NCI-H524 (cell line): ENCODE measurements around the gene TEAD1.

ENCODE experiments used
- DNase-seq, 2 experiments: peaks; one replicate each; lab custom pipeline; 2025; lab: John Stamatoyannopoulos, UW

The TEAD1 gene

DNA sequence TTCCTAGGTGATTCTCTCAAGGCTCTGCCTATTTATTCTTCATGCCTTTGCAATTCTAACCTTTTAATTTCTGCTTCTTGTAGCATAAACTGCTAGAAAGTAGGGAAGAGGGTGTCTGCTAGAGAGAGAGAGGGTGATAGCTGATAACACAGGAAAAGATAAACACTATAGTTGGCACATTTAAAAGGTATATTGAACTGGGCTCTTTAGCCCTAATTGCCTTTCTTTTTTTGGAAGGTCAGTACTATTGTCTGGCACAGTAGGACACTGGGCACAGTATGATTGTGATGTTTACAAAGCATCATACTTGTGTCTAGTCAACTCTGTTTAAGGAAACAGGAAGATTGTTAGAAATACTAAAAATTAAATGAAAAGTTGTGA, 33.3 kb downstream of the TEAD1 start:
- DNase-seq = no peak

DNA sequence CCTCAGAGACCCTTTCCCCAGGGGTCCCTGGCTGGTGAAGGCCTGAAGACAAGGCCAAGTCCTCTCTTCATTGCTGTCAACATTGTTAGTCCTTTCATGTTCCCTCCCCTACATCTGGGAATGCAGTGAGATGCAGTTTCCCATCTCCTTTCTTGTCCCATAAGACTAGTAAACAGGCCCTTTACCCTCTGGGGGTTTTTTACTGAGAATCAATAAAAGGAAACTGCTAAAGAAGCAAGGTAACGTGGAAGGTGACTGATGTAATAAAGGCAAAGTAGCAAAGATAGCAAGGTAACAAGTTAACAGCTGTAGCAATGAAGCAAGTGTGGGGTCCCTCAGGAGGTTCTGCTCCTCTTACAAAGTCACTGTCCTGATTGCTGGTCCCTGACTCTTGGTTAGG, 37.3 kb downstream of the TEAD1 start:
- no peak for DNase-seq

DNA sequence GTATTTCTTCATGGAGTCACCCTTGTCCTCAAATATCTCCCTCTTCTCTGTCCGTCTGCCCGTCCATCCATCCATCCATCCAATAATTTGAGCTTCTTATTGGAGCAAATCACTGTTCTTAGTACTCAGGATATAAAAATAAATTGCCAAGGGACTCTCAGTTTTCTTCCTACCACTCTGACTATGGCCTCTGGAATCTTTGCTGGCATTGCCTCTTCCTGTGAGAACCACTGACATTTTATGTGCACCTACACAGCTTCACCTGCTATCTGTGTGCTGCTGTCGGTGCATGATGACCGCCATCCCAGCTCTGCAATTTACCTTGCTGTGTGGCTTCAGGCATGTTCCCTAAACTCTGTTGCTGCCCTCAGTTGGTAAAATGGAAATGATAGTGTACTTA, 37.9 kb downstream of the TEAD1 start:
- no peak for DNase-seq

DNA sequence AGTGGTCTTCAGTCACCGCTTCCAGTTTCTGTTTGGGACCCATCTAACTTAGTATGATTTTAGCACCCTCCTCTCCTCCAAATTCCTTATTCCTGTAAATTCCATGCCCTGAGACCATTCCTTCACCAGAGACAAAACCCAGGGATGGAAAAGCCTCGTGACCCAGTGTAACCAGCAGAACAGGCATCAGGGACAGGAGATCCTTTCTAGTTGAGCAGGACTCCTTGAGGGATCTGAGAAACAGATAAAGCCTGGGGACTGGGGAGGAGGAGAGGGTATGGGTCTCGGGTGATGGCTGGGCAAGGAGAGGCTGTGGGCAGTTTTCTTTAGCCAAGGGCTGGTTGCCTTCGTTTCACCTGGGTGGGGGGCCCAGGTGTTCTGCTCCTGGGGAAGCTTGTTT, 40.9 kb downstream of the TEAD1 start:
- no peak for DNase-seq

DNA sequence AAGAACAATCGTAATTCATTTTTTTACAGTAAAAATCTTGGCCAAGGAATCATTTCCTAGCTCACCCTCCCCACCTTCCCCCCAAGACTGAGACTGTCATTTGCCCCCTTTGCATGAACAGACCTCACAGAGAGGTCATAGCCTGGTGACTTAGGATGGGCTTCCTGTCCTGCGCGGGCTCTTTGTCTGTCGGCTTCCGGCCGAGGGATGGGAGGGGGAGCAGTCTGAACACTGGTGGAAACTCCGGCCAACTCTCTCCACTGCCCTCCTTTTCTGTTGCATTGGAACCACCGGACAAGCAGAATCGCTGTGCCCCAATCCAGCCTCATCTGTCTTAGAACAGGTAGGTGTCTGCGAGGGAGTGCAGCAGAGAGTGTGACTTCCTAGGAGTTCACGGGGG, 41.7 kb downstream of the TEAD1 start:
- no peak for DNase-seq

DNA sequence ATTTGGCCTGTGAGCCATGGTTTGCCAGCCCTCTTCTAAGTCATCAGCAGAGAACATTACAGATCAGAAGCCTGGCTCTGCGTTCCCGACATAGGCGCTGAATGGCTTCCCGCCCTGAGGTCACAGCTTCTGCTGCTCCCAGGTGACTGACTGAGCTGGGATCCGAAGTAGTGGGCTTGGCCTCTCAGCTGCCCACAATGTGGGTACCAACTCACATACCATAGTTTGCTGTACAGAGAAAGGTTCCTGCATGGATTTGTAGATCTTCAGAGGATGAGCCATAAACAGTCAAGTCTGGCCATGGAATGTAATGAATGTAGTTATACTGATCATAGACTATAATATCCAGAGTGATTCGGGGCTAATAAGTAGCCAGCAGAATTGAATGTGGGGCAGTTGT, 42.6 kb downstream of the TEAD1 start:
- no peak for DNase-seq

DNA sequence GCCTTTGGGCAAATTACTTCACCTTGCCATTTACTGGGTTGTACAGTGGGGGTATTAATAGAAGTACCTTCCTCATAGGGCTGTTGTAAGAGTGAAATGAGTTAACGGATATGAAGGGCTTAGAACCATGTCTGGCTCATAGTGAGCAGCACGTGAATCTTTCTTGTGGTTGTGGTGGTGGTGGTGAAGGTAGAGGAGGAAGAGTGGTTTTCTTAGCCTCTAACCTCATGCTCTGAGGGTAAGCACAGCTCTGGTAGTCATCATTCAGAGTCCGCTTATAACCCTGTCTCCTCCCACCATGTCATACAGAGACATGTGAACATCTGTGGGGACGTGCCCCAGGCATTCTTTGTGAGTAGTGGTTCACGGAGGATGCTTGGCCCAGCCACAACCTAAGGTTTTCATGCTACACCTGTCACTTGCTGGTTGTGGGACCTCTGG, 43.6 kb downstream of the TEAD1 start:
- DNase-seq = no peak

DNA sequence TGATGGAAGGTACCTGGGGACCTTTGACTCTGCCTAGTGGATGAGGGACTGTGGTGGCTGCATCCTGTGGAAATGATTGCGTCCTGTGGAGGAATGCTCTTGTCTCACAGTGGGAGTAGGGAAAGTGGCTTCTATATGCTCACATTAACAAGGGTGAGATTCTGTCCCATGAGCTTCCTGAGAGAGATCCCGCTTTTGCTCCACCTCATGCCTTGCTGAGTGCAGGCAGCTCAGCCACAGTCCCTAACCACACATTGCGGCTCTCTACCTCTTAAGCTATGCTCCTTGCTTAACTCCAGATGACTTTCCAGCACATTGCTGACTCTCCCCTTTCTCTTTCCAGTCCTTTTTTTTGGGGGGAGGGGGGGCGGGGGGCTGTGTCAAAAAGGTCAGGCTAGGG, 45.0 kb downstream of the TEAD1 start:
- DNase-seq = no peak

DNA sequence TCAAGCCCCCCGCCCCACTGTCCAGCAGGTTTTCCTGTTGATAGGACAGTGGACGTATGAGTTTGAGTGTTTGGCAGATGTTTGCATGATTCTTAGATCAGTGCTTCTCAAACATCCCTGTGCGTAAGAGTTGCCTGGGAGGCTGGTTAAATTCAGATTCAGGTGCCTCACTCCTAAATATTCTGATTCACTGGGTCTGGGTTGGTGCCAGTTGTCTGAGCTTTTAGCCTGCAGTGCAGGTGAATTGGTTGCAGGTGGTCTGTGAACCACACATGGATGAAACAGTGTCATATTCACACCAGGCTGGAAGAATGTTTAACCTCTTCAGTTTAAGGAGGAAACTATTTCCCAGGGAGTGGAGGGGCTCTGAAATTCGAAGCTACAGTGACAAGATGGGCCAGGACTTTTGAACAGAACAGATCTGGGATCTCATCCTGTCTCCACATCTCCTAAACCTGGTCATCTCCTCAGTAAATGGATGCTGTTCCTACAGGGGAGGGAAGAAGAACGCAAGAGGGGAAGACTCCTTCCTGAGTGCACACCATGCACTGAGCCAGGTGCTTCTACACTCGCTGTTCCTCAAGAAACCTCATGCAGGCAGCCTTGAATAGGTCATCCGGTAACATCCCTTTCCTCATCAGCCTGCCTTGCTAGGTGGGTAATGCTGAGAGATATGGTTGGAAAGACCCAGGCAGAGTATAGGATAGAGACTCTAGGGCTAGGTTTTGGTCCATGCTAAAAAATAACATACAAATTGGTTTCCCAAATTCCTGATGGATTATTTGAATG, 47.8 kb downstream of the TEAD1 start:
- DNase-seq = no peak

DNA sequence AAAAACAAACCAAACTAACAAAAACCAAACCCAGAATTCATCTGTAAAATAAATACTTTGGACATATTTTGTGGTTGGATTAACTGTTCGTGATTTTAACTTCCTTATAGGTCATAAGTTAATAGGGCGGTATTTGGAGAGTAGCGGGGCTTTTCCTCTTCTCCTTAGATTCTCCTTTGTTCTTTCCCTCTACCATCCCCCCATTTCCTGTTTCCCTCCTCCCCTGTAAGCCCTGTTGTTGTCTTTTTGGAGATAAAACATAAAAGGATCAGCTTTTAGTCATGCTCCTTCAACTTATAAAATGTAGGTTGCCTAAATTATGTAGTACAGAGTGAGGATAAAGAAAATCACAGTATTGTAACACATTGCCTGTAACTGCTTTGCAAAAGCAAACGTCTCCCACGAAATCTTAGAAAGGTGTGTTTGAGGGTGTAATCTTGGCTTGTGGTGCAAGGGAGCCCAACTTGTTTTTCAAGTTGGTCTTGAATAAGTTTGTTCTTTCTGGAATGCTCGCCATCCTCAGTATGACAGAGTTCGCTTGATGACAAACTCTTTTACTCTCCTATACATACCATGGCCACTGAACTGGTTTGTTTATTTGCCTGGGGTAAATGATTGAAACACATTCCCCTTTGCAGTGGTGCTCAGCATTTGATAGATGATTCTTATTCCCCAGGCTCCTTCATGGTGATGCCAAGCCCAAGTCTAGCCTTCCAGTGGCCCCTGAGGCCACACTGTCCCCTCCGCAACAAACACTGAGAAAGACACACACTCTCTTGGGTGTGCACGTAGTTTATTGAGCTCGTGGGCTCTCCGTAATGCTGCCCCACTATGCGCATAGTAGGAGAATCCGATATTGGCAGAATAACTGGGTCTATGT, 49.4 kb downstream of the TEAD1 start:
- no peak for DNase-seq

DNA sequence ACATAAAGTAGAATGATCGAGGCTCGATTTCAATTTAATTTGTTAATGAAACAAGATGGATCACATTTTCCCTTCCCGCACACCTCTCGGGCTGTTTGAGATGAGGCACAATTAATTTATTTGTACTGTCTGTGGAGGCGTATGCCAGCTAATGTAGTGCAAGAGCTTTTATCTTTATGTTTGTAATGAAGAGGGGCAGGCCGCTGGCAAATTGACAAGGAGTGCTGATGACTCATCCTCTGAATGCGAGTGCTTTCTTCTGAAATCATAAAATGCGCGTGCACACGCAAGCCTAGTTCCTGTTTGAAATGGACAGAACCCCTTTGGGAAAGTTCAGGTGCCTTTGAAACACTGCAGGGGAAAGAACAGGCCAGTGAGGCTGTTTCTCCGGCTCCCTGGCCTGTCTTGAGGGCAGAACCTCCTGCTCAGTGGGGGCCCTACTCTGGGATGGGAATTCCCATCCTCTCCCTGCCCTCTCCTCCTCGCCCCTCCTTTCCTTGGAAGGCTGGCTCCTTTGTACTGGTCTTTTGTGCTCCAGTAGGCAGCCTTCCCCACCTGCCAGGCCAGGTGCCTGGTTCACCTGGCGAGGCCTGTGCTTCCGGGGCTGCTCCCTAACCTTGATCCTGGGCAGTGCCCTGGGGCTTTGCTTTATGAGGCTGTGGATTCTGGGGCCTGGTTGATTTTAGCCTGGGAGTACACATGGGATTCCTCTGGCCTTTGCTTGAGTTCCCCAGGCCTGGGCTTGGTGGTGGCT, 50.3 kb downstream of the TEAD1 start:
- no peak for DNase-seq

DNA sequence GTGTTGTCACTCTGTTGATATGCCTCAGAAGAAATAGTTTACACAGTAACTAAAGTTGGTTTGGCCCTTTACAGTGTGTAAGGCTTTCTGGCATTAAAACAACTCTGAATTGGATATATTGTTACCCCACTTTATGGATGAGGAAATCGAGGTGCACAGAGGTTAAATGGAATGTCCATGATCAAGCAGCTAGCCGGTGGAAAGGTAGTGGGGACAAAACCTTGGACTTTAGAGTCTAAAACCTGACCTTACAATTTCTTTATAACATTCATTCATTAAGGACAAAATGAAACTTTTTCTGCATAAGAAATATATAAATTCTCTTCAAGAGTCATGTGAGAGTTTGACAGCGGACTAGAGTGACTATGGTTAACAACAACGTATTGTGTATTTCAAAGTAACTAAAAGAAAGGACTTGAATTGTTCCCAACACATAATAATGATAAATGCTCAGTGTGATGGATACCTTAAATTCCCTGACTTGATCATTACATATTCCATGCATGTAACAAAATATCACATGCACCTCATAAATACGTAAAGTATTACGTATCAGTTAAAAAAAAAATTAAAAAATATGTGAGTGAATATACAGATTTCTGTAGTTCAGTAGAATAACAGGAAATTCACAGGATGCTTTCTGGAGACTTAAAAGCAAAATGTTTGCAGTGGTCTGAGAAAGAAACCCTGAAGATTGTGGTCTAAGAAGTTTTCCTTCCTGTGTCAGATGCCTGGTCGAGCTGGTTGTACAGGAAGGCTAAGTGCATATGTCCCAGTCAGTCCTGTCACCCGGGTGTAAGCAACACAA, 51.0 kb downstream of the TEAD1 start:
- DNase-seq = no peak

DNA sequence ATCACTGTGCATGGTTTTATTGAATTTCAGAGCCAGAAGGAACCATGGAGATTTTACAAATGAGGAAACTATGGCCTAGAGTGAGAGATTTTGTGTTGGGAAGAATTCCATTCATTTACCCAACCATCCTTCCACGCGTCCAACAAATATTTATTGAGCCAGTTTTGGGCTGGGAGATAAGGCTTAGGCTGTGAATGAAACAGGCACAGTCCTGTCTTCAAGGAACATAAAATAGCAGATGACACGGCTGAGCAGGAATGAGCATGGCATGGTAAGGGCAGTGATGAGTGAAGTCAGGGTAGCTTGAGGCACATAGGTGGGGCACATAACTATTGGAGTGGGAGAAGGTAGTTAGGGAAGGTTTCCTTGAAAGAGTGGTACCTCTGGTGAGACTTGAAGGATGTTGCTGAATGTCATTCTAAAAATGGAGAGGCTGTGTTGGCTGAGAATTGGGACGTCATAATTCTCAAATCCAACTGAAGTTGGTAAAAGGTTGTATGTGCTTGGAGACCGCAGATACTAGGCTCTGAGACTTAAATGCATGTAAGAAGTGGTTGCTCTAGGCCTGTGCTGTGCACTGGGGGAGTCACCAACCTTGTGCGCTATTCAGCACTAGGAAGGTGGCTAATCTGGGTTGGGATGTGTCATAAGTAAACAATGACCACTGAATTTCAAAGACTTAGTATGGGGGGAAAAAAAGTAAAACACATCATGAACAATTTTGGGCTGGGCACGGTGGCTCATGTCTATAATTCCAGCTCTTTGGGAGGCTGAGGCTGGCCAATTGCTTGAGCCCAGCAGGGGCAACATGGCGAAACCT, 51.9 kb downstream of the TEAD1 start:
- no peak for DNase-seq

DNA sequence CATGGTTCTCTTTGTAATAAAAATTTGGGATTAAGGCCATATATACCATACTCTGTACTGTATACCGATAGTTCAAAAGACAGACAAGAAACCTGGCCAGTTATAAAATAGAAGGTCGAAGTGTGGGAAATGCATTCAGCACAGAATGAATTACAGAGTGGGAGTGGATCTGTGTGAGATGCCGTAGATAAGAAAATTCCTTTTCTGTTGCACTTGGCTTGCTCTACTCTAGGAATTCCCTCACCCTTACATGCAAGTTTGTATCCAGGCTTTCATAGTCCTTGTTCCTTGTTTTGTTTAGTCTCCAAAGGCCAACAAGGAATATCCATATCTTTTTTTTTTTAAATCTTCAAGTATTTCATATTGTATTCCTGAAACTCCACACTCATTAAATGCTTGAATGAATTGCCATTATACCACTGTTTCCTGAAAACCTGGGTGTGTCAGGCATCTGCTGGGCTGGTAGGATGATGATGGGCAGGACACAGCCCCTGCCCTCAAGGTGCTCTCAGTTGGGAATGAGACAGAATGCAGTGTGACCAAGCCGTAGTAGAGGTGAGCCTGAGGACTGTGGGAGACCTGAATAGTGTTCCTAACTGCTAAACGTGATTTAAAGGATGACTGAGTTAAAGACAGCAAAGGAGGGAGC, 53.5 kb downstream of the TEAD1 start:
- no peak for DNase-seq

DNA sequence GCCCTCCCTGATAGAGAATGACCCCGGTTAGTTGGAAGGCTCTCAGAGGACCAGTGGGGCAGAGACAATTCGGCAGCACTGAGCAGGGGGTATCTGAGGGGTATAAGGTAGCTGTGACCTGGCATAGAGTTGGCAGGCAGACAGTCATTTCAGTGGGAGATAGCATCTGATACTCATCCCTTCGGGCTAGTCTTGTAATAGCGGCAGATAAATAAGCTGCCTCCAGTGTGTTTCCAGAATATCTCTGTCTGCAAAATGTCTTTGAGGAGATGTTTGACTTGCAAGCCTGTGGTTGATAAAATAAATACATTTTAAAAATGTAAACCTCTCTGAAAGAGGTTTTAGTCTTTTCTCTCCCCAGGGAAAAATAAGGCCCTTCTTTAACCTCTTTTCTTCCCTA, 54.2 kb downstream of the TEAD1 start:
- no peak for DNase-seq

DNA sequence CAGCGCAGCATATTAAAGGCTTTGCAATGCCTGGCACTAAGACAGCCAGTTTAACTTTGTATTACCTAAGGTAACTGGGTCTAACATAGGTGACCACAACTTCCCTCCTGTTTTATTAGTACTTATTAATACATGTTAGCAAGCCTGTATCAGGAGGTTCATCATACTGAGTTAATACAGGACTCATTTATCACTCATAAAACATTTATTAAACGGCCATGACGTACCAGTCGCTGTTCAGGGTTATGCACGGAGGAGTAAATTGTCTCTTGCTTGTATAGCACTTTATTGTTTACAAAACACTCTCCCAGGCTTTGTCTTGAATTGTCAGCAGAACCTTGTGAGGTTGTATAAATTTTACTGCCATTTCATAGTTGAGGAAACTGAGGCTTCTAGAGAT, 55.7 kb downstream of the TEAD1 start:
- DNase-seq = no peak

DNA sequence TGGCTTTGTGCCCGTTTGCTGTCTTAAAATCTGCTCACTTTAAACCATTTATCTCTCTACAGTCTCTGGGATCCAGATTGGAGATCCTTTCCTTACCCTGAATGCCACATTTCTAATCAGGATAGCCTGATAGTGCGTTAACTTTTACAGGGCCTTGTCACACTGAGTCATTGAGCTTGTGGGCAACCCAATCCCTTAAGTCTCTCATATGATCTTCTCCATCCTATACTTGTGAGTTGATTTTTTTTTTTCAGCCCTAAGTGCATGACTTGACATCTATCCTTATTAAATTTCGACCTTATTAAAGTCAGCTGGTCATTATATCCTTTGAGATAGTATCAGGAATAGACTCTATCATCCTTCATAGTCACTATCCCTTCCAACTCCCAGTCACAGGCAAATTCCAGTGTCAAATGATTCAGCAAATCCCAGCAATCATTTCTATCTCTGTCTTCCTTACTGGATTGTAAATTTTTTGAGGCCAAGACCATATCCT, 57.7 kb downstream of the TEAD1 start:
- DNase-seq = no peak

DNA sequence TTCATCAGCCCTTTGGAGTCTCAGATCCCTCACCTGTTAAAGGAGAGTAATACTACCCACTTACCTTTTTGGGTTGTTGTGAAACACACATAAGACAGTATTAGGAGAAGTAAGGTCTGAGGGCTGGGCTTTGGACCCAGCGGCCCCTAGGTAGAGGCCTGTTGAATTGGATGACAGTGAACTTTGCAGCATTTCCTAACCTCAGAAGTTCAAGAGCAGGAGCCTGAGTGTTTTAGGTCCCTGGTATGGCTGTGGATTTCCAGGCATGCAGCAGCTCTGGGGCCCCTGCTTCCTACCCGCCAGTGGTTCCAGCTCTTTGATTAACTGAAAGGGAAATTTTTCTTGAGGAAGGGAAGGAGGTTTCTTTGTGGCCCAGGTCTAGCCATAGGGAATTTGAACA, 58.9 kb downstream of the TEAD1 start:
- DNase-seq = no peak

DNA sequence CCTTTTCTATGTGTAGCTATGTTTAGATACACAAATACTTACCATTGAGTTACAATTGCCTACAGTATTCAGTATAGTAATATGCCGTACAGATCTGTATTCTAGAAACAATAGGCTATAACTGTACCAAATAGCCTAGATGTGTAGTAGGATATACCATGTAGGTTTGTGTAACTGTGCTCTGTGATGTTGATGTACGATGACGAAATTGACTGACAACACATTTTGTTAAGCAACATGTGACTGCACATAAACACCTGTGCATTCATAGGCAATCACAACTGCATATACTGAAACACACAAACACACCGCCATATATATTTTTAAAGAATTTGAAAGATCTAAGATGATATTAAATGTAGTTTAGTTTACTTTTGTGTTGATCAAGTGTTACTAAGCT, 60.4 kb downstream of the TEAD1 start:
- DNase-seq = no peak

DNA sequence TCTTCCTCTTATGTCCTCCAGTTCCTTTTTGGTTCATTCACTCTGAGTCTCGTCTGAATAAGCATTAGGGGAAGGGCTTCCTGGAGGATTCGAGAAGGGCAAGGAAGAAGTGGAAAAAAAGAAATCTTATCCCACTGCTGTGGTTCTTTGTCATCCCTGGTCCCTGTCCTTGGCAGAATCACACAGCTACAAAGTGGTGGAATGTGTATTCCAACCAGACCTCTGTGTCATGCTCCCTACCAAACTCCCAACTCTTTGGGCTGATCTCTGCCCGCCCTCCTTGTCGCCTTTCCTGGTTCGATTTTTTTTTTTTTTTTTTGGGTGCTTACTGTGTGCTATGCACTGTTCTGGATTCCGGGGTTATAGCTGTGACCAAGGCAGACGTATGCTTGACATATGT, 61.0 kb downstream of the TEAD1 start:
- no peak for DNase-seq
